CD4-positive, alpha-beta memory T cell (primary cell): ENCODE data around the gene PLA1A. TPM values are rescaled to one million over a fixed set of nuclear protein-coding genes. Genes with fewer than 3 reads are reported as not detected.

Source experiments
- CTCF ChIA-PET: fragments of 350-600 bp; sonication (Branson Sonifier 250); formaldehyde crosslinking; loops from one replicate; lab custom pipeline; 2021; ENCODE audit warnings: inconsistent platforms; ENCODE audit not compliant: partially characterized antibody; lab: Charles Lee
- POLR2A ChIA-PET: fragments of 350-600 bp; sonication (Branson Sonifier 250); formaldehyde crosslinking; loops from one replicate; lab custom pipeline; 2021; ENCODE audit not compliant: partially characterized antibody; lab: Charles Lee
- DNase-seq, 5 donors: peaks; one replicate each; pipeline versions ENCODE4 v3.0.0 to v3.0.0-alpha.2; 2020 to 2022; ENCODE audit warnings: mixed read lengths in 1 of 5
- H3K27ac ChIP-seq: one replicate; pipeline ENCODE4 v1.7.0; 2013; ENCODE audit warnings: low read depth, low read length
- H3K27me3 ChIP-seq: 2 replicates; pipeline ENCODE4 v1.7.0; 2013; ENCODE audit warnings: mild to moderate bottlenecking, low read length, moderate library complexity; ENCODE audit not compliant: insufficient read depth
- H3K36me3 ChIP-seq: 2 replicates; pipeline ENCODE4 v1.7.0; 2013; ENCODE audit warnings: mild to moderate bottlenecking, low read length, moderate library complexity; ENCODE audit not compliant: insufficient read depth
- H3K4me1 ChIP-seq: 2 replicates; pipeline ENCODE4 v1.7.0; 2013; ENCODE audit warnings: mild to moderate bottlenecking, low read length, moderate library complexity; ENCODE audit not compliant: insufficient read depth
- H3K4me3 ChIP-seq, 2 donors: one replicate each; pipeline ENCODE4 v1.7.0; 2013; ENCODE audit warnings: low read length in 2 of 2, mild to moderate bottlenecking in 1 of 2
- H3K9me3 ChIP-seq, 2 donors: one replicate each; pipeline ENCODE4 v1.7.0; 2013; ENCODE audit warnings: low read length in 2 of 2, control low read depth in 1 of 2; ENCODE audit not compliant: control insufficient read depth in 1 of 2
- H3K27ac Mint-ChIP-seq, 7 donors: one replicate each; pipeline ENCODE4 v1.8.0; 2020 to 2021; ENCODE audit warnings: mixed read lengths in 7 of 7, mild to moderate bottlenecking in 6 of 7, inconsistent platforms in 3 of 7, moderate library complexity in 3 of 7
- H3K27me3 Mint-ChIP-seq, 2 donors: one replicate each; pipeline ENCODE4 v1.8.0; 2020 to 2021; ENCODE audit warnings: mixed read lengths in 2 of 2
- H3K36me3 Mint-ChIP-seq, 2 donors: one replicate each; pipeline ENCODE4 v1.8.0; 2020 to 2021; ENCODE audit warnings: mixed read lengths in 2 of 2, inconsistent platforms in 1 of 2, mild to moderate bottlenecking in 1 of 2
- H3K4me1 Mint-ChIP-seq, 4 donors: one replicate each; pipeline ENCODE4 v1.8.0; 2020 to 2021; ENCODE audit warnings: mixed read lengths in 4 of 4, mild to moderate bottlenecking in 1 of 4
- H3K4me3 Mint-ChIP-seq, 8 donors: one replicate each; pipeline ENCODE4 v1.8.0; 2020 to 2021; ENCODE audit warnings: mixed read lengths in 8 of 8, mild to moderate bottlenecking in 7 of 8, moderate library complexity in 6 of 8, inconsistent platforms in 3 of 8
- H3K9me3 Mint-ChIP-seq, 8 donors: one replicate each; pipeline ENCODE4 v1.8.0; 2020 to 2021; ENCODE audit warnings: mixed read lengths in 8 of 8, mild to moderate bottlenecking in 5 of 8, inconsistent platforms in 3 of 8, moderate library complexity in 1 of 8
- intact Hi-C: fragments of 100-400 bp; cut with micrococcal nuclease; formaldehyde crosslinking; loops from one replicate; pipeline ENCODE4 v1.15.1; 2023
- polyA plus RNA-seq, 2 donors: library from polyadenylated mRNA; unstranded; fragments of 300-500 nt; fragmentation: Illumina TruSeq; gene quantifications; one replicate each; pipeline ENCODE4 v1.2.3, GENCODE V29; 2021
- total RNA-seq, 2 experiments: library from RNA; stranded (reverse); gene quantifications; one replicate each; pipeline ENCODE4 v1.2.3, GENCODE V29; 2021

PLA1A gene
- total and polyA plus RNA-seq, 4 experiments from 2014 or later = not detected

DNA sequence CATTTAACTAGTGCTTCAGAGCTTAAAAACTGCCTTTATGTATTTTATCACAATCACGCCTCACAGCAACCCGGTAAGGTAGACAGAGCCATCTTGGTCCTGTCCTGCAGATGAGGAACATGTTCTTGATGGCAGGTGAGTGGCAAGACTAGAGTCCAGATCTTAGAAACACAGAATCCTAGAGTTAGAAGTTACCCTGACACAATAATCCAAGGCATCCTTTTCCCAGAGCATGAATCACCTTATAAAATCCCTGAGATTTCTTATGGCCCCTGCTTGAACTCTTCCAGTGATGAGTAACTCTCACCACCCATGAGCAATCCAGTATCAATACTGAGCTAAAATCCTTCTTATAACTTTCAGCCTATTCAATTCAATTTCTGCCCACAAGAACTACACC is 45.8 kb downstream of the PLA1A start:
- no peak overlapping the region for H3K4me3 ChIP-seq
- peaks cover 4 to 6% (median 6%) of the 10 kb centered on the region in 4 donors for H3K4me1 Mint-ChIP-seq
- intact Hi-C loops = no loop called here
- H3K4me1 ChIP-seq = peaks cover 12% of the 10 kb centered on the region
- H3K27me3 ChIP-seq = no peaks in the 10 kb centered on the region
- H3K36me3 Mint-ChIP-seq = peaks cover 54% of the 10 kb centered on the region in 2 donors
- DNase-seq = no peak
- H3K9me3 Mint-ChIP-seq = peaks cover 0 to 2% (median 0%) of the 10 kb centered on the region in 8 donors
- ChIA-PET CTCF (interaction anchor here (1.4 kb wide), 1 partner anchor 9 kb away, joined by 4 read pairs; no protein-coding TSS in a partner anchor), POLR2A (no interaction called here)
- no peak overlapping the region for H3K27ac Mint-ChIP-seq
- no peak overlapping the region for H3K4me3 Mint-ChIP-seq
- no peak overlapping the region for H3K27ac ChIP-seq
- H3K36me3 ChIP-seq = peaks cover 4% of the 10 kb centered on the region
- no peaks in the 10 kb centered on the region for H3K9me3 ChIP-seq
- H3K27me3 Mint-ChIP-seq = no peaks in the 10 kb centered on the region

GRCh38 chr3:119644481-119644880 is 46.8 kb downstream of the PLA1A start:
- POLR2A ChIA-PET = no interaction called here
- H3K4me3 Mint-ChIP-seq = no peak overlapping the region
- DNase-seq = no peak

GRCh38 chr3:119645813-119646212 is 48.1 kb downstream of the PLA1A start:
- Mint-ChIP-seq H3K4me3 (no peak overlapping the region), H3K9me3 (no peaks in the 10 kb centered on the region), H3K36me3 (peaks cover 56 to 65% of the 10 kb centered on the region in 2 donors), H3K4me1 (no peaks in the 10 kb centered on the region), H3K27ac (no peak overlapping the region), H3K27me3 (no peaks in the 10 kb centered on the region)
- Histone ChIP-seq H3K36me3 (peaks cover 4% of the 10 kb centered on the region), H3K27me3 (no peaks in the 10 kb centered on the region), H3K4me1 (no peaks in the 10 kb centered on the region), H3K9me3 (no peaks in the 10 kb centered on the region), H3K4me3 (no peak overlapping the region), H3K27ac (no peak overlapping the region)
- ChIA-PET CTCF (no interaction called here), POLR2A (no interaction called here)
- no peak for DNase-seq
- intact Hi-C loops = no loop called here

More at GRCh38 chr3:119644481-119644880, 46.8 kb downstream of the PLA1A start:
- Histone ChIP-seq H3K4me3 (no peak overlapping the region), H3K36me3 (peaks cover 4% of the 10 kb centered on the region), H3K9me3 (no peaks in the 10 kb centered on the region), H3K27me3 (no peaks in the 10 kb centered on the region), H3K27ac (no peak overlapping the region), H3K4me1 (peaks cover 3% of the 10 kb centered on the region)
- CTCF ChIA-PET = no interaction called here
- no peaks in the 10 kb centered on the region for H3K27me3 Mint-ChIP-seq
- H3K27ac Mint-ChIP-seq = no peak overlapping the region
- H3K4me1 Mint-ChIP-seq = peaks cover 0 to 3% (median under 1%) of the 10 kb centered on the region in 4 donors
- intact Hi-C loops = no loop called here
- H3K9me3 Mint-ChIP-seq = peaks cover 0 to 2% (median 0%) of the 10 kb centered on the region in 8 donors
- H3K36me3 Mint-ChIP-seq = peaks cover 58 to 61% of the 10 kb centered on the region in 2 donors

- Mint-ChIP-seq H3K36me3 (peaks cover 51 to 62% of the 10 kb centered on the region in 2 donors), H3K4me1 (no peaks in the 10 kb centered on the region), H3K9me3 (no peaks in the 10 kb centered on the region), H3K27me3 (no peaks in the 10 kb centered on the region), H3K27ac (no peak overlapping the region), H3K4me3 (no peak overlapping the region)
- intact Hi-C loops = no loop called here
- Histone ChIP-seq H3K4me1 (no peaks in the 10 kb centered on the region), H3K4me3 (no peak overlapping the region), H3K36me3 (peaks cover under 1% of the 10 kb centered on the region), H3K27ac (no peak overlapping the region), H3K9me3 (no peaks in the 10 kb centered on the region), H3K27me3 (no peaks in the 10 kb centered on the region)
- ChIA-PET CTCF (no interaction called here), POLR2A (no interaction called here)
- no peak for DNase-seq
Measured at GRCh38 chr3:119647171-119647570, 49.5 kb downstream of the PLA1A start.

- no peaks in the 10 kb centered on the region for H3K4me1 ChIP-seq
- no peak for DNase-seq
- intact Hi-C loops = no loop called here
- no peaks in the 10 kb centered on the region for H3K27me3 ChIP-seq
- H3K4me1 Mint-ChIP-seq = no peaks in the 10 kb centered on the region
- H3K27me3 Mint-ChIP-seq = no peaks in the 10 kb centered on the region
- H3K36me3 ChIP-seq = no peaks in the 10 kb centered on the region
- POLR2A ChIA-PET = no interaction called here
- CTCF ChIA-PET = no interaction called here
- no peaks in the 10 kb centered on the region for H3K9me3 ChIP-seq
- H3K9me3 Mint-ChIP-seq = no peaks in the 10 kb centered on the region
- H3K27ac Mint-ChIP-seq = no peak overlapping the region
- no peak overlapping the region for H3K27ac ChIP-seq
- H3K4me3 Mint-ChIP-seq = no peak overlapping the region
- H3K36me3 Mint-ChIP-seq = peaks cover 47 to 63% of the 10 kb centered on the region in 2 donors
- no peak overlapping the region for H3K4me3 ChIP-seq
Measured at GRCh38 chr3:119647843-119648575, 50.3 kb downstream of the PLA1A start.

DNA sequence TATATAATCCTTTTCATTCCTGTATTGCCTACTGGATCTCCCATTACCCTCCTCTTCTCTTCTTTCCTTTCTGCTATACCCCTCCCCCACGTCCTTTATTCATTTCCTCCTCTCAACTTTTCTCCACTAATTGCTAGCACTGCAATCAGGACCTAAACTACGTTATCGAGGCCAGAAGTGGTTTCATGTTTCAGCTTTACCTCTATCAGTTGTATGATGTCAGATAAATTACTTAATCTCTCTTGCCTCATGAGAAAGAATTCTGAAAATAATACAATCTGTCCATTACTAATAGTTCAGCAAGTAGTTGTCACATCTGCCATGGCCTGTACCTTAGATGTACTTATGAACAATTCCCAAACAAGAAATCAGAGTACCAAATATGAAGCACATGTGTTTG is 52.1 kb downstream of the PLA1A start:
- Histone ChIP-seq H3K9me3 (no peaks in the 10 kb centered on the region), H3K27me3 (no peaks in the 10 kb centered on the region), H3K36me3 (no peaks in the 10 kb centered on the region), H3K4me3 (no peak overlapping the region), H3K27ac (no peak overlapping the region), H3K4me1 (no peaks in the 10 kb centered on the region)
- Mint-ChIP-seq H3K27ac (peak overlapping the region in 1 of 7 donors; percentile 85), H3K27me3 (no peaks in the 10 kb centered on the region), H3K4me1 (no peaks in the 10 kb centered on the region), H3K9me3 (no peaks in the 10 kb centered on the region), H3K4me3 (no peak overlapping the region), H3K36me3 (peaks cover 42 to 68% of the 10 kb centered on the region in 2 donors)
- POLR2A ChIA-PET = no interaction called here
- intact Hi-C loops = no loop called here
- DNase-seq = no peak
- CTCF ChIA-PET = no interaction called here

GRCh38 chr3:119652306-119653033 is 54.8 kb downstream of the PLA1A start:
- H3K27me3 Mint-ChIP-seq = no peaks in the 10 kb centered on the region
- no peak for DNase-seq
- Histone ChIP-seq H3K4me3 (no peak overlapping the region), H3K36me3 (no peaks in the 10 kb centered on the region), H3K27me3 (no peaks in the 10 kb centered on the region), H3K27ac (no peak overlapping the region), H3K9me3 (no peaks in the 10 kb centered on the region), H3K4me1 (no peaks in the 10 kb centered on the region)
- H3K36me3 Mint-ChIP-seq = peaks cover 34 to 57% of the 10 kb centered on the region in 2 donors
- CTCF ChIA-PET = no interaction called here
- intact Hi-C loops = no loop called here
- no peaks in the 10 kb centered on the region for H3K4me1 Mint-ChIP-seq
- H3K4me3 Mint-ChIP-seq = no peak overlapping the region
- POLR2A ChIA-PET = no interaction called here
- no peak overlapping the region for H3K27ac Mint-ChIP-seq
- no peaks in the 10 kb centered on the region for H3K9me3 Mint-ChIP-seq
